GM19468 (cell line): Measurements from ENCODE around the gene KRT85.
"Not testable (repeated sequence)": the region's sequence is repeated elsewhere in the genome, so short reads cannot be mapped to it uniquely, and the experiment has no call there.

Experiments used
- ATAC-seq: cut with Tn5 transposase; IDR thresholded peaks from one replicate; pipeline ENCODE4 v1.9.1; 2021; ENCODE audit warnings: mild to moderate bottlenecking, moderate library complexity, moderate number of reproducible peaks; ENCODE audit not compliant: unreplicated experiment; ENCODE audit errors: extremely low read depth

The KRT85 gene

DNA sequence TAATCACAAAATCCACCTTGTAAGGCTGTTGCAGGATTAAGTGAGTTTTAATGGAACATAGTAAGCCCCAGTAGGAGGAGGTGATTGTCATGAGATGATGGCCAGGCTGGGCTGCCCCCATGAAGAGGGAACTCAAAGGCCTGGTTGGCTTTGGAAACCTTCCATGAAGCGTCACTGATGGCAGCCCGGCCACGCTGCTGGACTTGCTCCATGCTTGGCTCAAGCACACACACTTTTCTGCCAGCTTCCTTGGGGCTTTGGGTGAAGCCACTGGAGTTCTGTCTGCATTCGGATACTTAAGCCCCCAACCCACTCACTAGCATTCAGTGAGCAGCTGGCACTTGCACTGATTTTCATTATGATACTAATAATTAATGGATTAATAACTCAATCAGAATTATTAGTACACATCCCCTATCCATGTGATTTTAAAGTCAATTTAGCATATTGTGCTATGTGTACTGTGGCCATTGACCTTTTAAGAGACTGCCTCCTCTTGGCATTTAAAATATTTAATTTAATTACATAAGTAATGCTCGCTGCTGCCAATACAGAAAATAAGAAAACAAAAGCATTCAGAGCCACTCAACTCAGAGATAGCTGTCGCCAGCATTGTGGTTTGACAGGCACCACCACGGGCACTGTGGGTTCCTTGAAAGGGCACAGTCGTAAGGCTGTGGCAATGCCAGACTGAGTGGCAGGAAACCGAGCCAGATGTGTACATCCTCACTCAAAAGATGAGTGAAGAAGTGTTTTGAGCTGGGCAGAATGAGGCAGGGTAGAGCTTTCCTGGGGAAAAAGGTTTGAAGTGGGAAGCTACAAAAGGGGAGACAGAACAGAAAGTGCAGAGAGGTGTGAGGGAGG lies 15.9 kb downstream of the KRT85 start:
- ATAC-seq: no peak

DNA sequence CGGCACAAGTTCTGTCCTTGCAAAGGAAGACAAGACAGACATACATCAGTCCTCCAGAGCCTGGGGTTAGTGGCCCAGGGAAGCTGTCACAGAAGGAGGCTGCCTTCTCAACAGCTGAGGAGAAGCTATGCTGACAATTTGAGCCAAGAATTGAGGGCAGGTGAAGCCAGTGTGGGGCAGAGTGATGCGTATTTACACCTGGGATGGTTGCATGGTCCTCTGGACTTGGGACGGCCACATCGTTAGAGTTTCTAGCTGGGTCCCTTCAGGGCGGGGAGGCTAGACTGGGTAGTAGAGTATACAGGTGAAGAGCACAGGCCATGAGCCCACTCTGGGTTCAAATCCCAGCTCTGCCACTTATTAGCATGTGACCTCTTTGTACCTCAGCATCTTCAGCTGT lies 16.5 kb downstream of the KRT85 start:
- ATAC-seq: no peak

DNA sequence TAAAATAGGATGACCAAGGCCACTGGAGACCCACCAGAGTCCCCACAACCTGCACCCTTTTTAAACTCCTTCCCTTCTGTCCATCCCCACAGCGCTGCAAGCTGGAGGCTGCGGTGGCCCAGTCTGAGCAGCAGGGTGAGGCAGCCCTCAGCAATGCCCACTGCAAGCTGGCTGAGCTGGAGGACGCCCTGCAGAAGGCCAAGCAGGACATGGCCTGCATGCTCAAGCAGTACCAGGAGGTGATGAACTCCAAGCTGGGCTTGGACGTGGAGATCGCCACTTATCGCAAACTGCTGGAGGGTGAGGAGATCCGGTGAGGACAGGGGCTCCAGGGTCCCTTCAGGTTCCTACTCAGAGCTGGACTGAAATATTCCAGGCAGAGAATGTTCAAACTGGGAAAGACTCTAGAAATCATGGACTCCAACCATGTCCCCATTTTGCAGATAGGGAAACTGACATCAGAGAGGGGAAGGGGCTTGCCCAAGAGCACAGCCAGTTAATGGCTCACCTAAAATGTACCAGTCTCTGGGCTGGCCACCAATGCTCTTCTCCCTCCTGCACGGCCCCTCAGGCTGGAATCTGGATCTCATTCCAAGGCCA lies 17.2 kb downstream of the KRT85 start:
- no peak for ATAC-seq

DNA sequence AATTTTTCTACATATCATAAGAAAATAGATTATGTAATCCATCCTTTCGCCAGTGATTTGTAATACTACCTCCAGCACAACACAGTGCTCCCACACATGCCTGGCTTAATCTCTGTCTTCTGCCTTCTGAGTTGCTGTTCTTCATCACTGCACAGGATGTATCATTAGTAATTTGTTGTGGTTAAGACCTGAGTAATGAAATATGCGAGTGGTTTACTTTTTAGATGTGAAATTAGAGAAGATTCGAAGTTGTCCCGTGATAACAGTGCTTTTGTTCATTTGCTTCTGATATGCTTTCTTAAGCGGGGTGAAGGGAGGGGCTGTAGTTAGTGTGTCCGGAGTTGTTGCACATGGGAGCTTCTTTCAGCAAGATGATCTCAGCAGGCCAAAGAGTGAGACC lies 18.1 kb downstream of the KRT85 start:
- no peak for ATAC-seq

- no peak for ATAC-seq
Measured at GRCh38 chr12:52347551-52348510, 19.4 kb downstream of the KRT85 start.

GRCh38 chr12:52347016-52347415 lies 20.3 kb downstream of the KRT85 start:
- ATAC-seq: no peak

DNA sequence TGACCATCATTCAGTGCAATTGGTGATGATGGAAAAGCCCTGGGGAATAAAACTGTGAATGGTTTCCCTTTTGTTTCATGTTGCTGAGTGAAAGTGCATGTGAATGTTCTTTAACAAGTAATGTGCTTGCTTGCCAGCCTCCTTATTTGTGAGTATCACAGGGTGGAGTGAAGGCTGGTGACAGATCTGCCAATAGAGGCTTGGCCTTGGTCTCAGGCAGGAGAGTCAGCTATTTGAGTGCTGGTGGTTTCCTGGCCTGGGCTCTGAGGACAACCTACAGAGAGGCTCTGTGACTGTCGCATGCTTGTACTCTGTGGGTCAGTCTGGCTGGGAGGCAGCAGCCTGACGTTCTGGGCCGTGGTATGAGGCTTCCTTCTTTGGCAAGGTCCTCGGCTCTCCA lies 20.7 kb downstream of the KRT85 start:
- ATAC-seq: no peak

DNA sequence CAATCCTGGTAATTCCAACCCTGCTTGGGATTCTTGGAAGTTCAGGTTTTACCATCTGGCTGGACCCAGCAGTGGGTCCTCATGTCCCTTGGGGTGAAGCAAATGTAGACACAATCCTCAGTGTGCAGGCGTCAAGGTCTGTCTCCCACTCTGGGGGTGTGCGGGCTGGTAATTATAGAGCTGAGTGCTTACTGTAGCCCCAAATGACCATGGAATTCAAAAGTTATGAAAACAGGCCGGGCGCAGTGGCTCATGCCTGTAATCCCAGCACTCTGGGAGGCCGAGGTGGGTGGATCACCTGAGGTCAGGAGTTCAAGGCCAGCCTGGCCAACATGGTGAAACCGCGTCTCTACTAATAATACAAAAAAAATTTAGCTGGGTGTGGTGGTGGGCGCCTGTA lies 22.2 kb downstream of the KRT85 start:
- ATAC-seq: not testable (repeated sequence)

- no peak for ATAC-seq
Measured at GRCh38 chr12:52344111-52344510, 23.2 kb downstream of the KRT85 start.

DNA sequence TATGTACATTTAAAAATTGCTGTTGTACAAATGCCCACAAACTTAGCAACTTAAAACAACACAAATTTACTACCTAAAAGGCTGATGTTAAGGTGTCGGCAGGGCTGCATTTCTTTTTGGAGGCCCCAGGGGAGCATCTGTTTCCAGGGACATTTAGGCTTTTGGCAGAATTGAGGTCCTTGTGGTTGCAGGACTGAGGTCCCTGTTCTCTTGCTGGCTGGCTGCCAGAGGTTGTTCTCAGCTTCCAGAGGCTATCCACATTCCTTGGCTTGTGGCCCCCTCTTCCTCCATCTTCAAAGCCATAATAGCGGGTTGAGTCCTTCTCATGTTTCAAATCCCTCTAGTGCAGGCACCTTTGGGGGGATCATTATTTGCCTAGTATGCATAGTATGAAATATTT lies 23.7 kb downstream of the KRT85 start:
- no peak for ATAC-seq

- ATAC-seq: no peak
Measured at GRCh38 chr12:52342781-52343490, 24.3 kb downstream of the KRT85 start.

- ATAC-seq: no peak
Measured at GRCh38 chr12:52341066-52341580, 26.2 kb downstream of the KRT85 start.

- ATAC-seq: no peak
Measured at GRCh38 chr12:52338241-52338960, 28.9 kb downstream of the KRT85 start.

DNA sequence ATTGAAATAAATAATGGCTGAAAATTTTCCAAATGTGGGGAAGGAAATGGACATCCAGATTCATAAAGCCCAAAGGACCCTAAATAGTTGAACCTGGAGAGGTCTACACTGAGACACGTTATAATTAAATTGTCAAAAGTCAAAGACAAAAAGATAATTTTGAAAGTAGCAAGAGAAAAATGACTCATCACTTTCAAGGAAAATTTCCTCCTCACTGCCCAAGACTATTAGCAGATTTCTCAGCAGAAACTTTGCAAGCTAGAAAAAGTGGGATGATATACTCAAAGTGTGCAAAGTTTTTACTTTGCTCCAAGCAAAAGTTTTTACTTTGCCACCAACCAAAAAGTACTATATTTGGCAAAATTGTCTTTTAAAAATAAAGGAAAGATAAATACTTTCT lies 30.2 kb downstream of the KRT85 start:
- ATAC-seq: no peak

DNA sequence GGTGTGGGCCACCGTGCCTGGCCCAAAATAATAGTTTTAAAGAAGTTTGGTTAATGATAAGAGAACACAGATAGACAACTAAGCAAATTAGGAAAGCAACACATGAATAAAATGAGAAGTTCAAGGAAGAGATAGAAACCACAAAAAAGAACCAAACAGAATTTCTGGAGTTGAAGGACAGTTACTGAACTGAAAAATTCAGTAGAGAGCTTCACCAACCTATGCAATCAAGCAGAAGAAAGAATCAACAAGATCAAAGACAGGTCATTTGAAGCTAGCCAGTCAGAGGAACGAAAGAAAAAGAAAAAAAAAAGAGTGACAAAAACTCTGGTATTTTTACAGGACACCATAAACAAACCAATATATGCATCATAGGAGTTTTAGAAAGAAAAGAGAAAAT lies 30.6 kb downstream of the KRT85 start:
- ATAC-seq: no peak

GRCh38 chr12:52335598-52336262 lies 31.6 kb downstream of the KRT85 start:
- ATAC-seq: no peak

DNA sequence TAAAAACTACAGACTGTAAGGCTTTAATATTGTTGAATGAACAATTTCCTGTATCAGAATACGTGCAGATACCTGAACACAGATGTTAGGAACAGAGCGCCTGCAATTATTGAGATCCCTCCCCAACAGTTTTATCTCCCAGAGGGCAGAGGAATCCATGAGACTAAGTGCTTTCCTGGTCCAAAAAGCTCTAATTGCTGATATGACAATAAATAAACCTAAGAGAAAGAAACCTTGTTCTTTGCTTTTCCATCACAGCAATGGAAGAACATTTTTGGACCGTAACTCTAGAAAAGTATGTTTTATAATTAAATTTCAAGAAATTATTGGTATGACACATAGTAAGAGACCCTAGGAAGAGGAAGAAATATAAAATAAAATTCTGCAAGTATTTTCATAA lies 33.1 kb downstream of the KRT85 start:
- no peak for ATAC-seq

DNA sequence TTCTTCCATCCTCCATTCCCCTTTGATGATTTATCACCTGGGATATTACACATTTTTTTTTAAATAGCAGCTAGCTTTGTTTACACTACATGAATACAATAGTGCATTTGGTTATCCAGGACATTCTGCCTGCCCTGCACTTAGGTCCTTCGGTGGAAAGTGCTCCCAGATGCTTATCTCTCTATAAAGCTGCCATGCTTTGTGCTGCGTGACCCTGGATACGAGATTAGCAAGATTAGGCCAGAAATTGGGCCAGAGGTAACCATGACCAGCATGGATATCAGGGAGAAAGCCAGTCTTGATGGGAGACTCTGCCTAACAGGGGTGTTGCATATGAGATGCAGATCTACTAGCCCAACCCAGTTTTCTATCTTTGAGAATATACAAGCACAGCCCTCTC lies 34.0 kb downstream of the KRT85 start:
- ATAC-seq: no peak

- ATAC-seq: no peak
Measured at GRCh38 chr12:52332381-52332780, 34.9 kb downstream of the KRT85 start.
